RWPE2 (cell line): ENCODE results near the gene MYDGF.

Source experiments
- ATAC-seq: fragments of 200-7000 bp; cut with Tn5 transposase; 3 replicates; pipeline ENCODE4 v1.9.1; 2021; ENCODE audit warnings: low read depth
- DNase-seq: peaks from one replicate; pipeline ENCODE4 v3.0.0-alpha.2; 2020; ENCODE audit warnings: low spot score
- H3K27ac ChIP-seq: fragments of 450-650 bp; 2 replicates; pipeline ENCODE4 v1.5.1; 2017; ENCODE audit warnings: mild to moderate bottlenecking; ENCODE audit not compliant: poor library complexity, severe bottlenecking
- H3K27me3 ChIP-seq: fragments of 250-450 bp; sonication (Bioruptor Pico); 2 replicates; pipeline ENCODE4 v1.5.1; 2021; ENCODE audit warnings: mild to moderate bottlenecking, moderate library complexity; ENCODE audit not compliant: insufficient read depth, poor library complexity, severe bottlenecking
- H3K36me3 ChIP-seq: fragments of 250-450 bp; sonication (Bioruptor Pico); 2 replicates; pipeline ENCODE4 v1.5.1; 2020; ENCODE audit warnings: low read depth, mild to moderate bottlenecking, moderate library complexity
- H3K4me1 ChIP-seq: fragments of 250-450 bp; sonication (Bioruptor Pico); 2 replicates; pipeline ENCODE4 v1.5.1; 2021; ENCODE audit warnings: mild to moderate bottlenecking, moderate library complexity; ENCODE audit not compliant: insufficient read depth, poor library complexity, severe bottlenecking
- H3K4me3 ChIP-seq: fragments of 250-450 bp; sonication (Bioruptor Pico); 2 replicates; pipeline ENCODE4 v1.5.1; 2021; ENCODE audit warnings: mild to moderate bottlenecking, moderate library complexity; ENCODE audit not compliant: severe bottlenecking
- H3K9me3 ChIP-seq: fragments of 250-450 bp; sonication (Bioruptor Pico); 2 replicates; pipeline ENCODE4 v1.5.1; 2021; ENCODE audit warnings: mild to moderate bottlenecking, moderate library complexity; ENCODE audit not compliant: severe bottlenecking
- TF ChIP-seq, protein P1 (sequence below): fragments of 450-650 bp; IDR thresholded peaks from one replicate; pipeline ENCODE4 v1.5.1; 2017; ENCODE audit warnings: mild to moderate bottlenecking, moderate library complexity; ENCODE audit not compliant: poor library complexity, severe bottlenecking

MYDGF gene

DNA sequence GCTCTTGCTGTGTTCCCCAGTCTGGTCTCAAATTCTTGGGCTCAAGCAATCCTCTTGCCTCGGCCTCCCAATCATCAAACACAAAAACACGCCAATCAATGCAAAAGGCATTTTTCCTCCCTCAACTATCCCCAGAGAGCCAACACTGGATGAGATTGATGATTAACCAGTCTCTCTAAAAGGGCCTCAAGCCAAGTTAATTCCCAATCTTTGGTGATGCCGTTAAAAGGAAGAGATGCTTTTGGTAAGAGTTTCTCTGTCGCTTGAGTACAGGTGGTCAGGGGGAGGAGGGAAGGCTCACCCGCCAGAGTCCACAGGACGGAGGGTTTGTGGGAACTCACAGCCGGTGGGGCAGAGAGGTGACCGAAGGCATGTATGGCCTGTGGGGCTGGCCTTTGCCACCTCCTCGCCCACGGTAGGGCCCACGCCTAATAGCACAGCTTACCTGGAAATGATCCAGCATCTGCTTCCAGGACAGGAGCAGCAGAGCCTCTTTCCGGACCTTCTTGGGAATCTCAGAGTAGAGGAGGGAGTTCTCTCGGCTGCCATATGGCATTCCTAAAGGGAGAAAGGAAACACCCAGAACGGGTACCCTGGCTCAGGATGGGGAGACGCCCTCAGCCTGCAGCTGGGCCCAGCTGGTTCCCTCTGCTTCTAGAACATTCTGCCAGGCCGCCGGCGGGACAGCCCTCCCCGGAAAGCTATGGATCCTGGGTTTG, 35.4 kb upstream of the MYDGF start:
- Histone ChIP-seq H3K27ac (peak overlapping the region; percentile 99), H3K4me1 (peaks cover 9% of the 10 kb centered on the region), H3K9me3 (no peaks in the 10 kb centered on the region), H3K36me3 (peaks cover 94% of the 10 kb centered on the region), H3K27me3 (no peaks in the 10 kb centered on the region), H3K4me3 (no peak overlapping the region)
- no peak for DNase-seq
- TF ChIP-seq, protein P1, sequence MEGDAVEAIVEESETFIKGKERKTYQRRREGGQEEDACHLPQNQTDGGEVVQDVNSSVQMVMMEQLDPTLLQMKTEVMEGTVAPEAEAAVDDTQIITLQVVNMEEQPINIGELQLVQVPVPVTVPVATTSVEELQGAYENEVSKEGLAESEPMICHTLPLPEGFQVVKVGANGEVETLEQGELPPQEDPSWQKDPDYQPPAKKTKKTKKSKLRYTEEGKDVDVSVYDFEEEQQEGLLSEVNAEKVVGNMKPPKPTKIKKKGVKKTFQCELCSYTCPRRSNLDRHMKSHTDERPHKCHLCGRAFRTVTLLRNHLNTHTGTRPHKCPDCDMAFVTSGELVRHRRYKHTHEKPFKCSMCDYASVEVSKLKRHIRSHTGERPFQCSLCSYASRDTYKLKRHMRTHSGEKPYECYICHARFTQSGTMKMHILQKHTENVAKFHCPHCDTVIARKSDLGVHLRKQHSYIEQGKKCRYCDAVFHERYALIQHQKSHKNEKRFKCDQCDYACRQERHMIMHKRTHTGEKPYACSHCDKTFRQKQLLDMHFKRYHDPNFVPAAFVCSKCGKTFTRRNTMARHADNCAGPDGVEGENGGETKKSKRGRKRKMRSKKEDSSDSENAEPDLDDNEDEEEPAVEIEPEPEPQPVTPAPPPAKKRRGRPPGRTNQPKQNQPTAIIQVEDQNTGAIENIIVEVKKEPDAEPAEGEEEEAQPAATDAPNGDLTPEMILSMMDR: no peak
- no peak for ATAC-seq

DNA sequence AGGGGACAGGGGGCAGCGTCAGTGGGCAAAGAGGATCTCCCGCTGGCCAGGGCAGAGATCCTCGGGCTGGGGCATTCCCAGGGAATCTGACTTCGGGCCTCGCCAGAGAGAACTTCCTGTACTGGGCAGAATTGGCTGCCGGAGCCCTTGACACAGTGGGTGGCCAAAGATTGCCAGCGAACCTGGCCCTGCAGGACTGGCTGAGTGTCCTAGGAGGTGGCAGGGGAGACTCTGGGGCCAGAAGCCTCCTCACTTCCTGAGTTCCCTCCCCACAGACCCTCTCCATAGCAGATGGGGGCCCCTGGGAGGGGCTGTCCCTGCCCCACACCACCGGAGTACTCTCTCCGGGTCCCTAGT, 34.2 kb upstream of the MYDGF start:
- no peak for DNase-seq
- Histone ChIP-seq H3K4me1 (peaks cover 9% of the 10 kb centered on the region), H3K9me3 (no peaks in the 10 kb centered on the region), H3K27me3 (no peaks in the 10 kb centered on the region), H3K4me3 (no peak overlapping the region), H3K36me3 (peaks cover 92% of the 10 kb centered on the region), H3K27ac (no peak overlapping the region)
- TF ChIP-seq, protein P1: no peak
- no peak for ATAC-seq

DNA sequence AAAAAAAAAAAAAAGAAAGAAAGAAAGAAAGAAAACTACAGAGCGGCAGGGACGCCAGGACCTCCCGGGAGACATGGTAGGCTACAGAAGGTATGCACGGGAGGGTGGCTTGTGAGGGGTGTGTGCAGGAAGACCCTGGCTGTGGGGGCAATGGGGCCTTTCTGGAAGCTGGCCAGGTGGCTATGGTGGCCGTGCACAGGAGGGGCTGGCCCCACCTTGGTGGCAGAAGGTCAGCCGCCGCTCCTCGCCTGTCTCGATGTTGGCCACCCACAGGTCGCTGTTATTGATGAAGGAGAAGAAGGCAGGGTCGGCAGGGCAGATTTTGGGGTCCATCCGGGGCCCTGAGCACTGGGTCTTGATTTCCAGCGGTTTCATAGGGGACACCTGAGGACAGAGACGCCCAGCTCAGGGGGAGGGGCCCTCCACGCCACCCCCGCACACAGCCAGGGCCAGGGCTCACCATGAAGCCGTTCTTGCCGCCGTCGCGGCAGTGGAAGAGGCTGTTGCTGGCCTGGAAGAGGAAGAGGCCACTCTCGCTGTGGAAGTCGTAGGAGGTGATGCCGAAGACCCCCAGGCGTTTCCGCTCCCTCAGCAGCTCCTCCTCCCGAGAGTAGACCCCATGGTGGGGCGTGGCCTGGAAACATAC, 33.7 kb upstream of the MYDGF start:
- Histone ChIP-seq H3K9me3 (no peaks in the 10 kb centered on the region), H3K27ac (no peak overlapping the region)
- TF ChIP-seq, protein P1: no peak

DNA sequence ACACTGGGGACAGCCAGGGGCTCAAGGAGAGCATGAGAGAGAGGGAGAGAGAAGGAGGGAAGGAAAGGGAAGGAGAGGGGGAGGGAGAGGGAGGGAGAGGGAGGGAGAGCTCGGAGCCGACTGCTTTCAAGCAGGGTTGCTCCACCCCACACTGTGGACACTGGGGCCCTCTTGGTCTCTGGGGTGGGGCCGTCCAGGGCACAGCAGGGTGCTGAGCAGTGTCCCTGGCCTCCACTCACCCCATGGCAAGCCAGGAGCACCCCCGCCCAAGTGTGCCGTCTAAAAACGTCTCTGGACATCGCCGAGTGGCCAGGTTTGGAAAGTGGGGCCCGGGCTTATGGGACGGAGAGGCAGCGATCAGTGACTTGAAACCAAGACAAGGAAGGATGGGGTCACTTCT, 32.6 kb upstream of the MYDGF start:
- H3K4me3 ChIP-seq: no peak overlapping the region
- DNase-seq: no peak
- peaks cover 89% of the 10 kb centered on the region for H3K36me3 ChIP-seq
- H3K9me3 ChIP-seq: no peaks in the 10 kb centered on the region
- no peaks in the 10 kb centered on the region for H3K27me3 ChIP-seq
- H3K27ac ChIP-seq: no peak overlapping the region
- TF ChIP-seq, protein P1: no peak
- peaks cover 1% of the 10 kb centered on the region for H3K4me1 ChIP-seq
- ATAC-seq: no peak

More for the DNA sequence above, 33.7 kb upstream of the MYDGF start:
- Histone ChIP-seq H3K36me3 (peaks cover 89% of the 10 kb centered on the region), H3K4me1 (peaks cover 9% of the 10 kb centered on the region), H3K4me3 (no peak overlapping the region), H3K27me3 (no peaks in the 10 kb centered on the region)
- DNase-seq: no peak
- no peak for ATAC-seq

DNA sequence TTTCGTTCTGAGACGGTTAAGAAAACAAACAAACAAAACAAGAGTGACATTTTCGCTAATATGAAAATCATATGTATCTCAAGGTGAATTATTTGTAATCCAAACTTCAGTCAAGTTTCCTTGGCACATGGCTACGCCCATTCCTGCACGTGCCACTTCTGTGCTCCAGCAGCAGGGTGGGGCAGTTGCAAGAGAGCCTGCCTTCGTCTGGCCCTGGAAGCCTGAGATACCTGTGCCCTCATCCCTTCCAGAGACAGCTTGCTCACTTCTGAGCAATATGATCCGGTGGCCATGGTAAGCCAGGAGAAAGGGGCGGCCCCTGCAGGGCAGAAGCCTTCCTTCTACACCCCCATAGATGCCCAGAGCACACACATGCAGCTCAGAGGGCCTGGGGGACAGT, 31.4 kb upstream of the MYDGF start:
- TF ChIP-seq, protein P1: no peak
- H3K36me3 ChIP-seq: peaks cover 91% of the 10 kb centered on the region
- ATAC-seq: no peak

More for the DNA sequence above, 31.4 kb upstream of the MYDGF start:
- DNase-seq: no peak
- no peak overlapping the region for H3K27ac ChIP-seq
- no peak overlapping the region for H3K4me3 ChIP-seq
- H3K9me3 ChIP-seq: no peaks in the 10 kb centered on the region
- H3K27me3 ChIP-seq: no peaks in the 10 kb centered on the region
- peaks cover 10% of the 10 kb centered on the region for H3K4me1 ChIP-seq
